ENCODE data around the gene EEF1AKMT1. TPM values are rescaled to one million over a fixed set of nuclear protein-coding genes. Genes with fewer than 3 reads are reported as not detected.

EEF1AKMT1 gene
- total RNA-seq, 4 donors from 2014 or later: 1.4 to 3.6 (median 2.2) TPM; not detected in 1

DNA sequence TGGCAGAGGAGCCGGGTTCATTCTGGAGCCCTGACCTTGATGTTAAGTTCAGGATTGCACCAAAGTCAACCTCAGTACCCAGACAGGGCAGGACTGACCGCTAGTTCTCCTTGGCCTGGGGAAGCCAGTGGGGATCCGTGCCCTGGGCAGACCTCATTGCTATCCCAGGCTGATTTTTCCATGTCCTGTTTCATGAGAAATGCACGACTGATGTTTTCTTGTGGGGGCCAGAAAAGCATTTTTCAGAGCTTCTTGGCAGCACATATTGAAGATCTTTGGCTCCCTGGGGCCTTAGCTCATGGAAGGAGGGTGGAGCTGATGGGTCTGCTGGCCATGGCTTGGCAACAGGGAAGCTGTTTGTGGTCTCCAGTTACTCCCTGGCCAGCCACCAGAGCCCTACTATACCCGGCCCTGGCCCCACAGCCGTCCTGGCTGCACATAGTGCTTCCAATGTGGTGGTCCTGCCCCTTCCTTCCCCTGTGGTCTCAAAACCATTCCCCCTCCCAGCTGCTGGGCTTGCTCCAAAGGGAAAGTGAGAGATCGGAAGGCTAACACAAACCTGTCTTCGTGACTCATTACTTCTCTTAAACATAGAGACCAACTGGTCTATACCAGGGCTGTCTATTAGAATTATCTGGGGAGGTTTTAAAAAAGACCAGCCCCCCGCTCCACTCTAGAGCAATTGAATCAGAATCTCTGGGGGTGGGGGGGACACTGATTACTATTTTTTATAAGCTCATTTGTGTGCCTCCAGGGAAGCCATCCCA is 59.0 kb downstream of the EEF1AKMT1 start:
- H3K4me1 ChIP-seq: peaks cover 0 to 9% (median 0%) of the 10 kb centered on the region in 4 donors
- H3K27ac ChIP-seq: peak overlapping the region in 2 of 4 donors; percentile 25 to 35
- TF ChIP-seq, protein P1, sequence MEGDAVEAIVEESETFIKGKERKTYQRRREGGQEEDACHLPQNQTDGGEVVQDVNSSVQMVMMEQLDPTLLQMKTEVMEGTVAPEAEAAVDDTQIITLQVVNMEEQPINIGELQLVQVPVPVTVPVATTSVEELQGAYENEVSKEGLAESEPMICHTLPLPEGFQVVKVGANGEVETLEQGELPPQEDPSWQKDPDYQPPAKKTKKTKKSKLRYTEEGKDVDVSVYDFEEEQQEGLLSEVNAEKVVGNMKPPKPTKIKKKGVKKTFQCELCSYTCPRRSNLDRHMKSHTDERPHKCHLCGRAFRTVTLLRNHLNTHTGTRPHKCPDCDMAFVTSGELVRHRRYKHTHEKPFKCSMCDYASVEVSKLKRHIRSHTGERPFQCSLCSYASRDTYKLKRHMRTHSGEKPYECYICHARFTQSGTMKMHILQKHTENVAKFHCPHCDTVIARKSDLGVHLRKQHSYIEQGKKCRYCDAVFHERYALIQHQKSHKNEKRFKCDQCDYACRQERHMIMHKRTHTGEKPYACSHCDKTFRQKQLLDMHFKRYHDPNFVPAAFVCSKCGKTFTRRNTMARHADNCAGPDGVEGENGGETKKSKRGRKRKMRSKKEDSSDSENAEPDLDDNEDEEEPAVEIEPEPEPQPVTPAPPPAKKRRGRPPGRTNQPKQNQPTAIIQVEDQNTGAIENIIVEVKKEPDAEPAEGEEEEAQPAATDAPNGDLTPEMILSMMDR (IDR thresholded peaks at IDR 0.05): no peak
- TF ChIP-seq POLR2A (IDR thresholded peaks at IDR 0.05): no peak
- H3K27me3 ChIP-seq: no peaks in the 10 kb centered on the region
- H3K36me3 ChIP-seq: no peaks in the 10 kb centered on the region
- H3K4me3 ChIP-seq: no peak overlapping the region
- no peaks in the 10 kb centered on the region for H3K9me3 ChIP-seq
- DNase-seq: no peak

DNA sequence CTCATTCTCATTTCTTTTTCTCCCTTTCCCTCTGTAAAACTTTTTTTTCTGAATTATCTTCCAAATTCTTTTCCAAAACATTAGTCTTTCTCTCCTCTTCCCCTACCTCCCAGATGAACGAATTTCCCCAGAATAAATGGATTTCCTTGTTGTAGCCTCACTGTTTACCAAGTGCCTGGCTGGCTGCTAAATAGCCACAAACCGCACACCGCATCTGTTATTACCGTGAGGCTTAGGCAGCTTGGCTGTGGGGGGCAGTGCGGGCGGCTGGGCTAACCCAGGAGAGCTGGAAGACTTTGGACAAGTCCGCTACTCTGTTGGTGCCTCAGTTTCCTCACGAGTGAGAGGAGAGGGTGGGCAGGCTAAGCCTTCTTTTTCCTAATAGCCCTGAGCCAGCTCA is 59.6 kb downstream of the EEF1AKMT1 start:
- Histone ChIP-seq H3K27ac (peak overlapping the region in 2 of 4 donors; percentile 16 to 25), H3K4me1 (peaks cover 0 to 9% (median 0%) of the 10 kb centered on the region in 4 donors), H3K9me3 (no peaks in the 10 kb centered on the region), H3K36me3 (no peaks in the 10 kb centered on the region), H3K27me3 (no peaks in the 10 kb centered on the region), H3K4me3 (no peak overlapping the region)
- no peak for DNase-seq
- TF ChIP-seq, protein P1 (IDR thresholded peaks at IDR 0.05): no peak
- TF ChIP-seq POLR2A (IDR thresholded peaks at IDR 0.05): no peak

DNA sequence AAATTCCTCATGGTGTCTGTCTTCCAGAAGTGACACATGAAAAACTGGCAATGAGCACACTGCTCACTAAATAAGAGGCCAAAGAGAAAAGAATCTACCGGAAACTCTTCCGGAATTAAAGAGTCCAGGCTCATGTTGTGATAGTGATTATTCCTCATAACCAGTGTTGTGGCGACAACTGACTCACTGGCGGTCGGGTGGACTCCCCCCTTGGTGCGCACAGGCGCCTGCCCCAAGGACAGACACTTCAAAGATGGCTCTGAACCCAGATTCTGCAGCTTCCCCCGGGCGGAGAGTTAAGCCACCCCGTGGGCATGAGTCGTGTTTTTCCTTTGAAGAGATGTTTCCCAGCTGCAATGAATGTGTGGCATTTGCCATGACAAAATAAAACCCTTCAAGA is 60.0 kb downstream of the EEF1AKMT1 start:
- TF ChIP-seq, protein P1 (IDR thresholded peaks at IDR 0.05): no peak
- no peak for TF ChIP-seq POLR2A (IDR thresholded peaks at IDR 0.05)
- Histone ChIP-seq H3K27me3 (no peaks in the 10 kb centered on the region), H3K27ac (peak overlapping the region in 2 of 4 donors; percentile 16 to 25), H3K9me3 (no peaks in the 10 kb centered on the region), H3K4me3 (no peak overlapping the region), H3K36me3 (no peaks in the 10 kb centered on the region), H3K4me1 (peaks cover 0 to 9% (median 0%) of the 10 kb centered on the region in 4 donors)
- no peak for DNase-seq

DNA sequence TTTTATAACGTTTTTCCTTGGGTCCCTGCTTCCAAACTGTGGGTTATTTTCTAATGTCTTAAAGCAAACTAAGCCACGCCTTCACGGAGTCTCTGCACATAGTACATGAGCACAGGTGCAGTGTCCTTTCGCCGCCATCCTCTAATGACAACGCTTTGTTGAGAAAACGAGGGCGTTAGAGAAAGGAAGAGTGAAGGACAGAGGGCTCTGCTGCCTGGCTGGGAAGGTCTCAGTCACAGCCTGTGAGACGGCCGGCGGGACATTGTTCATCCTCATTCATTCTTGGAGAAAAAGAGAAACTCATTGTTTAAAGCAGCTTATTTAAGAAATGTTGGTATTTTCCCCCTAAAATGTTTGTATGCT is 60.8 kb downstream of the EEF1AKMT1 start:
- no peak overlapping the region for H3K4me3 ChIP-seq
- no peak for DNase-seq
- TF ChIP-seq POLR2A (IDR thresholded peaks at IDR 0.05): no peak
- TF ChIP-seq, protein P1 (IDR thresholded peaks at IDR 0.05): no peak
- no peaks in the 10 kb centered on the region for H3K27me3 ChIP-seq
- no peaks in the 10 kb centered on the region for H3K9me3 ChIP-seq
- peaks cover 0 to 9% (median 0%) of the 10 kb centered on the region in 4 donors for H3K4me1 ChIP-seq
- H3K36me3 ChIP-seq: no peaks in the 10 kb centered on the region
- no peak overlapping the region for H3K27ac ChIP-seq

DNA sequence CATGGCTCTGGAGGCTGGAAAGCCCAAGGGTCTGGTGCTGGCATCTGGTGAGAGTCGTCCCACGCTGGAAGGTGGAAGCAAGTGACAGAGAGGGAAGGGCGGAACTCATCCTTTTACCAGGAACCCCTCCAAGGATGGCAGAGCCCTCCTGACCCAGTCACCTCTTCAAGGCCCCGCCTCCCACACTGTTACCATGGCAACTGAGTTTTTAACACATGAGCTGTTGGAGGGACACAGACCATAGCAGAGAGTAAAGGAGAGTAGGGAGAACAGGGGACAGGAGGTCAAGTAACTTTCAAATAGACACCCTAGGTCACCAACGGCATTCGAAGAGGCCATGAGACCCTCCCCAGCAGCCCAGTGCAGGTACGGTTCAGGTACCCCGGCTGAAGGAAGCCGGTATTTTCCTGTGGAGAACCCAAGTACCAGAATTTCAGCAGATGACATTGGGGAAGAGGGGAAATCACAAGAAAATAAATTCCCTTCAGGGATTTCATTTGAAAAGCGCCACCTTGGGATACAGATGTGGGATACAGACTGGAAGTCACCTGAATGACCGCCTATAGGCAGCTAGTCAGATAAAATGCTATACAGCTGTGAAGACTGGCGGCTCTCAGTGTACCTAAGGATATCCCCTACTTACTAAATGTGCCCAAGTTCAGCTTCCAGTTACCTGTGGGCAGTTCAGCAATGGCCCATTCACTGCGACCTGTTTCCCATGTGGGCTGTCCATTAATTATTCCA is 62.3 kb downstream of the EEF1AKMT1 start:
- DNase-seq: no peak
- Histone ChIP-seq H3K4me1 (peaks cover 0 to 9% (median 0%) of the 10 kb centered on the region in 4 donors), H3K27me3 (no peaks in the 10 kb centered on the region), H3K36me3 (no peaks in the 10 kb centered on the region), H3K9me3 (no peaks in the 10 kb centered on the region), H3K4me3 (no peak overlapping the region), H3K27ac (no peak overlapping the region)
- no peak for TF ChIP-seq POLR2A (IDR thresholded peaks at IDR 0.05)
- TF ChIP-seq, protein P1 (IDR thresholded peaks at IDR 0.05): peak in 1 of 6 experiments; percentile 8

All from Peyer's patch (tissue), 4 donors.